GM12865 (cell line): ENCODE data around the gene S100A6.

Experiments
- DNase-seq: peaks from one replicate; pipeline ENCODE4 v3.0.0; 2010; ENCODE audit warnings: low read depth
- H3K4me3 ChIP-seq: 2 replicates; pipeline ENCODE4 v1.5.1; 2011; ENCODE audit warnings: mild to moderate bottlenecking, low read depth, low read length, control low read depth
- TF ChIP-seq, protein P1 (sequence below): IDR thresholded peaks from 2 replicates; pipeline ENCODE4 v1.5.1; 2011; ENCODE audit warnings: low read length, control low read depth, low read depth, inconsistent platforms; ENCODE audit not compliant: insufficient read depth; ENCODE audit errors: missing control alignments

Gene S100A6

DNA sequence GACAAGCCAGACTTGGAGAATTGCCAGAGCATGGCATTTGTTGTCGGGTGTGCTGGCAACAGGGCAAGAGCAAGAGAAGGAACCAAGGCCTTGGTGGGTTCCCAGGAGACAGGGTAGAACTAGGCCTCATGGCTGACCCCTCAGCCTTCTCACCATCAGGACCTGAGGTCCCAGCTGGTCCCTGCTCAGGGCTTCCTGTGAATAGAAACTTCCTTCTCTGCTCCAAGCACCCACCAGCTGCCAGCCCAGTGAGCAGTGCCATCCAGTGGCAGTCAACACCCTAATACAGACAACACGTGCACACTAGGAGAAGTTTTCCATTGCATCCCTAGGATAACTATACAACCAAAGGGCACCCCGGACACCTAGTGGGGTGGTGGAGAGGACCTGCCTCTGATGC lies 22.8 kb downstream of the S100A6 start:
- TF ChIP-seq, protein P1, sequence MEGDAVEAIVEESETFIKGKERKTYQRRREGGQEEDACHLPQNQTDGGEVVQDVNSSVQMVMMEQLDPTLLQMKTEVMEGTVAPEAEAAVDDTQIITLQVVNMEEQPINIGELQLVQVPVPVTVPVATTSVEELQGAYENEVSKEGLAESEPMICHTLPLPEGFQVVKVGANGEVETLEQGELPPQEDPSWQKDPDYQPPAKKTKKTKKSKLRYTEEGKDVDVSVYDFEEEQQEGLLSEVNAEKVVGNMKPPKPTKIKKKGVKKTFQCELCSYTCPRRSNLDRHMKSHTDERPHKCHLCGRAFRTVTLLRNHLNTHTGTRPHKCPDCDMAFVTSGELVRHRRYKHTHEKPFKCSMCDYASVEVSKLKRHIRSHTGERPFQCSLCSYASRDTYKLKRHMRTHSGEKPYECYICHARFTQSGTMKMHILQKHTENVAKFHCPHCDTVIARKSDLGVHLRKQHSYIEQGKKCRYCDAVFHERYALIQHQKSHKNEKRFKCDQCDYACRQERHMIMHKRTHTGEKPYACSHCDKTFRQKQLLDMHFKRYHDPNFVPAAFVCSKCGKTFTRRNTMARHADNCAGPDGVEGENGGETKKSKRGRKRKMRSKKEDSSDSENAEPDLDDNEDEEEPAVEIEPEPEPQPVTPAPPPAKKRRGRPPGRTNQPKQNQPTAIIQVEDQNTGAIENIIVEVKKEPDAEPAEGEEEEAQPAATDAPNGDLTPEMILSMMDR = no peak
- DNase-seq = no peak

DNA sequence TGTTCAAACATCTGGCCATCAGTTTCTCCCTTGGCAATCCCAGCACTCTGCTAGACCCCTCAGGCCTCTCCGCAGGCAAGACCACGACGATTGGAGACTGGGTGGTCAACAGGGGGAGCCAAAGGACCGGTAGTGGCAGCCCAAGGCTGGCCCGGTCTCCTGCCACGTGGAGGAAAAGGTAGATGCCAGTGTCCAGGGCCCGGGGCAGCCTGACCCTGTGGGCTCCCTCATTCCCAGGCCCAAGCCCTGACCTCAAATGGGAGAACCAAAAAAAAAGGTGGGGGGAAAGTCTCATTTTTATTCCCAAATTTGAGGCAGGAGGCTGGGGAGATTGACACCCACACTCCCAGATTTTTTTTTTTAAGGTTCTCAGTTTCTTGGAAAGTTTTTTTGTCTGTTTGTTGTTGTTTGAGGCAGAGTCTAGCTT lies 24.8 kb downstream of the S100A6 start:
- no peak overlapping the region for H3K4me3 ChIP-seq
- TF ChIP-seq, protein P1 = peak; percentile 88
- peak; percentile 78 for DNase-seq

More for the DNA sequence above, 22.8 kb downstream of the S100A6 start:
- no peak overlapping the region for H3K4me3 ChIP-seq

DNA sequence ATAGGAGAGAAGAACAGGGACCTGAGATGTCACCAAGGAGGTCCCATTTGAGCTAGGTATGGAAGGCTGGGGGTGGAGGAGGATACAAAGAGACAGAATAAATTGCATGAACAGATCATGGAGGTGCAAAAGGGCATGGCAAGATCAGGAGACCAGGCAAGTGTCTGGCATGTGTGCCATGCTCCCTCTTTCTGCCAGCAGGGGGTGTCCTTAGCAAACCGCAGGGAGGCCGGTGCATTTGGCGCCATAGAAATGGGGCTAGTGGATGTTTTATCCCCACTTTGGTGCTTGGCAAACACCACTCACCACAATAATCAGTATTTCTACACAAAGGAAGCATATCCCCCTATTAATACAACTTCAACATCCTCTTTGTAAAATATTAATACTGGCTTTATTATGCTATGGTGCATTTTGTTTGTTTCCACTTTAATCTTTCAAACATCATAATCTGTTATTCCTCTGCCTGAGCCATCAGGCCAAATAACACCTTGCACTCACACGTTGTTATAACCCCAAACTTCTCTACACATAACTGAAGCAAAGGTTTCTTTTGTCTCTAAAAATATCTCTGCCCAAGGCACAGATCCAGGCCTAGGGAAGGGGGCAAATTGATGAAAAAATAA lies 25.9 kb downstream of the S100A6 start:
- TF ChIP-seq, protein P1 = peak; percentile 79
- H3K4me3 ChIP-seq = no peak overlapping the region
- DNase-seq = peak; percentile 59

DNA sequence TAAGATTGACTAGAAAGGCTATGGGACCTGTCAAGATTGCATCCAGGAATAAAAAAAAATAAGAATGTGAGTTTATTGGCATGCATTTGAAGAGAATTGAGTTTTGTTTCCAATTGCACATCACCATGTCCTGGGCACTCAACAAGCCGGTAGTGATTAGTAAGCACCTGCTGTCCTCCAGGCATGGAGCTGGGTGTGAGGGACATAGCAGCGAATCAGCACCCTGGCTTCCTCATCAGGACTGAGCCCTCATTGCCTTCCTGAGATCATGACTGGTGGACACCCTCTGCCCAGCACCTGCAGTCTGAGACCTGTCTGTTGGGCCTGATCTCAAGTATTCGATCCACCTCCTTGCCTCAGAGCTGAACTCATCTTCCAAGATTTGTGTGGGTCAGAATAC lies 26.8 kb downstream of the S100A6 start:
- TF ChIP-seq, protein P1 = no peak
- H3K4me3 ChIP-seq = no peak overlapping the region
- no peak for DNase-seq

DNA sequence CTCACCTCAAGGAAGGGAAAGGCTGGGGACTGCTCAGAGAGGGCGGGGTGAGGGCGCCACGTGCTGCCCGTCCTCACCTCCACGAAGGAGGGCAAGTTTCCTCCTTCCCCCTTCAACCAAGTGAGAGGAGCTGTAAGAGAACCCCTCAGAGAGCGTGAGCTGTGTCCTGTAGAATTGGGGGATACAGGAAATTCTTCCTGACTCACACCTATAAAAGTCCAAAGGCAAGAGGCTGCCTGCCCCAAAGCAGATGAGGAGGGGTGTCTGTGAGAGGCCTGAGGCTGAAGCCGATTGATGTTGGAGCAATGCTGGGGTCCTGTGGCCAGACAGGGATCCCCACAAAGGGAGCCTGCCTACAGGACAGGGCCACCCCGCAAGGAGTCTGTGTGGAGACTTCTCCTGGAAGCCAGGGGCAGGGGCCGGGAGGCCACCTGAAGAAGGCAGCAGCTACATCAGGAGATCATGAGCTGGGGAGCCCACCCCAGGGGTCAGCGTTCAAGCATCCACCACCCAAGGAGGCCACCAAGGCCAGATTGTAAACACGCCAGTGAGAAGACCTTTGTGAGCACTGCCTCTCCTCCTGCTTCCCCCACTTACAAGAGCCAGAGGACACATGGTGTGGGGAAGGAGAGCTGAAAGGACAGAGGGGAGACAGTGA lies 27.7 kb downstream of the S100A6 start:
- H3K4me3 ChIP-seq = no peak overlapping the region
- TF ChIP-seq, protein P1 = no peak
- DNase-seq = no peak

DNA sequence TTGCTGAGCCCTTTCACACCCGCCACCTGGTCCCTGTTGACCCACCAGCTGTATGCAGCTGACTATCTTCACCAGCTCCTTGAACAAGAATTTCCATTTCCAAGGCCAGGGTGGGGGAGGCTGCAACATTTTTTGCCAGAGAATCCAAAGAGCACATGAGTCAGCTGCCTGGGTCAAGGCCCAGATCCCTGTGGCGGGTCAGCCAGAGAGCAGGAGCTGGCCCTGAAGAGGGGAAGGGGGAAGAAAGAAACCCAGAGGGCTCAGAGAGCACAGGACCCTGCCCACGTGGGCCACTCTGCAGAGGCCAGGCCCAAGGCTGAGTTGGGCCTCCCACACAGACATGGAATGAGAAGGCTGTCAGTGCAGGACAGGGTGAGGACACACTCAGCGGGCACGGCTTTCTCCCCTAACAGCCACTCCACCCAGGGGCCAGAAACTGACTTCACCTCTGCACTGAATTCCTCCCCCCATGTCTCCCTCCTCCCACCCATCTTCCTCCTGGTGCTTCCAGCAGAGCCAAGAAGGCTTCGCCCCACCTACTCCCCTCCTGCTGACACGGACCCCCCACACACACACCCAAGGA lies 28.9 kb downstream of the S100A6 start:
- H3K4me3 ChIP-seq = no peak overlapping the region
- DNase-seq = no peak
- TF ChIP-seq, protein P1 = no peak
